Stimulated activated CD8-positive, alpha-beta memory T cell treated with anti-CD3 and anti-CD28 coated beads, Interleukin-4, amount 100 ng/mL, for 1 hour (primary cell): ENCODE data around the gene LPCAT2.

Experiments
- DNase-seq, 2 donors: peaks; one replicate each; pipeline ENCODE4 v3.0.0-alpha.2; 2020; ENCODE audit warnings: low read depth in 2 of 2, low spot score in 1 of 2

LPCAT2 gene

DNA sequence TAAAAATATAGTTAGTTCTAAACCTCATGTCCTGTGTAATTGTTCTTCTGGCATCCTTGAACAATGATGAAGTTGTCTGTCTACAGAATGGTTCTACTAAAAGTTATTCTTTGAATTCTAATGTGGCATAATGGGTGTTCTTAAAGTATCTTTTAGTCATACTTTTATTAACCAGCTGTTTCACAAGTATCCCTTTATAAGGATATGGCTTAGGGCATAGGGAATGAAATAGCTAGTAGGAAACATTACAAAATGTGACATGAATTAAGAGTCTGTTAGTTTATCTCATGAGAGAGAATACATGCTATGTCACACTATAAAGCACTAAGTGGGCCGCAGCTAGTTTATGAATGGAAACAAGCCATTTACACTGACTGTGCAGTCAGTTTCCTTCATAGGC, 31.3 kb downstream of the LPCAT2 start:
- DNase-seq = no peak

DNA sequence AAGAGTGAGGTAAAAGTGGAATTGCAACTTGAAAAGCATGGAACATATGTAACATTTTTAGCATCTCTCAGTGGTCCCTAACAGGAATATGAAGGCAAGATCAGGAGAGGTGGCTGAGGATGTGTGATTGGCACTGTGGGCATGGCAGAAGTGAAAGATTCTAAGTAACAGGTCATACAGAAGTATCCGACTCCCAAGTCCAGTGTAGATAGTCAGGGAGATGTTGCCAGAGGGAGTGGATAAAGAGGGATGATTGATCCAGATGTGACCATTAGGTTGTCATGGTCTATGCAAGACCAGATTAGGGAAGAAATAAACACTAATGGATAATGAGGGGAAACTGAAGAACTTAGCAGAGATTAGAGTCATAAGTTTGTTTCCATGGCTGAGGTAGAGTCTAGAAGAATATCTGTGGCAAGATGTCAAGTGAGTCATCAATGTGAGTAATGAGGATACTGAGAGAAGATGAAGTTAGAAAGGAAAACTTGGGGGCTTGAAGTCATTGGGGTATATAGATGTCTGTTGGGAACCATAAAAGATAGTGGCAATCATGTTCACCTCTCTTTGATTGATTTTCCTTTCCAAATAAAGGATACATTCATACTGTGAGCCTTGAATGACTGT, 33.7 kb downstream of the LPCAT2 start:
- no peak for DNase-seq

DNA sequence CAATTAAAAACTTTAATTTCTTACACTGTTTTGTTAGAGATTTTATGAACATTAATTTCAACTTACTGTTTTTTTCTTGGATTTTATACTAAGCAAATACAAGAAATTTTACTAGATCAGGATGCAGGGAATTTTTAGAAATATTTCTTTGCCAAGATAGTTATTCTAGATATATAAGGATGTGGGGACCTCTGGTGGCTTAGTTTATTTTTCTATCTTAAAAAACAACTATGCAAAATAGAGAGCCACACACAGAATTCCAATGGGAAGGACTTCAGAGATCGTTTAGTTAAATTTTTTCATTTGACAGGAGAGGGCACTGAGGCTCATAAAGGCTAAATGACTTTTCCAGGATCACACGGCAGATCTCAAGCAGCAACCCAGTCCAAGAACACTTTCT, 34.6 kb downstream of the LPCAT2 start:
- DNase-seq = no peak

DNA sequence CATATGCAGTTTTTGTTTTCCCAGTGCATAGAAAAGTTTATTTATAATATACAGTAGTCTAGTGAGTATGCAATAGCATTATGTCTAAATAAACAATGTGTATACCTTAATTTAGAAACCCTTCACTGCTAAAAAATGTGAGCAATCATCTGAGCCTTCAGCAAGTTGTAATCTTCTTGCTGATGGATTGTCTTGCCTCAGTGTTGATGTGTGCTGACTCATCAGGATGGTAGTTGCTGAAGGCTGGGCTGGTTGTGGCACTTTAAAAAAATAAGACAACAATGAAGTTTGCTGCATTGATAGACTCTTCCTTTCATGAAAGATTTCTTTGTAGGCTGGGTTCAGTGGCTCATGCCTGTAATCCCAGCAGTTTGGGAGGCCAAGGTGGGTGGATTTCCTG, 43.7 kb downstream of the LPCAT2 start:
- no peak for DNase-seq

DNA sequence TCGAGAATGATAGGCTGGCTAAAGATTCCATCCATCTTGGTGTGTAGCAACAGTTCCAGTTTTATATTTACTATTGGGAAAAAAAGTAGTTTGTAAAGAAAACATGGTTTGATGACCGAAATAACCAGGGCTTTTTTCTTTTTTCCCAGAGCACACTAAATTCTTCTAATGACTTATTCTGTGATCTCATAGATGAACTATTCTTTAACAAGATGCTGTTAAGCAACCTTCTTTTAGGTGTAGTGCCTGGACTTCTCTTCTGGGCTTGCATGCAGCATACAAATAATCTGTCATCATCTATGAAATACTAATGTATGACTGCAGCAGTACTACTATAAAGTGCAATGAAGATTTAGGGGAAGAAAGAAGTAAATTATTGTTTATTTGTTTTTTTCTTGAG, 46.6 kb downstream of the LPCAT2 start:
- DNase-seq = no peak

DNA sequence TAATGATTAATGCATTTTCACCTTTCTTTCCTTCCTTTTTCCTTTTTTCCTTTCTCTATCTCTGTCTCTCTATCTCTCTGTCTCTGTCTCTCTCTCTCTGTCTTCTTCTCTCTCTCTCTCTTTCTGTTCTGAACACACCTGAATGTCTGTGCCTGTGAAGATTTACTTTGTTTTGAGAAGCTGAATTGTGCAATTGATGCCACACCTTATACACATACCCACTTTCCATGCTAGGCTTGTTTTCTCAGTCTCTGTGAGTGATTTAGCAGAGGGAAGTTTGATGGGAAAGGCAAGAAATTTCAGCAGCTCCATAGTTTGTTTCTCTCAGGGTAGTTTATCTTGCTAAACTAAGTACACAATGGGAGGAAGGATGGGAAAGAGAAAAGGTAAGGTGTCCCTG, 48.3 kb downstream of the LPCAT2 start:
- no peak for DNase-seq

DNA sequence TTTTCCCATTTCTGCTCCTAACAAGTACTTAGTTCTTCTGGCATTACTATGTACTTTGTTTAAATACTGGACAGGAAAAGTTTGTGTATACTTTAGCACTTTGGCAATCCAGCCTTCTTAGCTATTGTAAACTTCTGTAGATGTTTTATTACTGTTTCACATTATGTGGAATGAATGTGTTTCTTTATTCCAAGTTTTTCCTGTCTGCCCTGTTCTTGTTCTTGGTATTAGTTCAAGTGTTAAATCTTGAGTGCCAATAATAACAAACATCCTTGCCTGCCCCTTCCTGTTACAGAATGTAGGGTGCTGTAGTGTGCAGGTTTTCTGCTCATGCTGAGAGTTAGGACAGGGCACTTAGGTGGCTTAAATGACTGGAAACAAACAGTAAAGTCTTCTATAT, 50.4 kb downstream of the LPCAT2 start:
- no peak for DNase-seq

DNA sequence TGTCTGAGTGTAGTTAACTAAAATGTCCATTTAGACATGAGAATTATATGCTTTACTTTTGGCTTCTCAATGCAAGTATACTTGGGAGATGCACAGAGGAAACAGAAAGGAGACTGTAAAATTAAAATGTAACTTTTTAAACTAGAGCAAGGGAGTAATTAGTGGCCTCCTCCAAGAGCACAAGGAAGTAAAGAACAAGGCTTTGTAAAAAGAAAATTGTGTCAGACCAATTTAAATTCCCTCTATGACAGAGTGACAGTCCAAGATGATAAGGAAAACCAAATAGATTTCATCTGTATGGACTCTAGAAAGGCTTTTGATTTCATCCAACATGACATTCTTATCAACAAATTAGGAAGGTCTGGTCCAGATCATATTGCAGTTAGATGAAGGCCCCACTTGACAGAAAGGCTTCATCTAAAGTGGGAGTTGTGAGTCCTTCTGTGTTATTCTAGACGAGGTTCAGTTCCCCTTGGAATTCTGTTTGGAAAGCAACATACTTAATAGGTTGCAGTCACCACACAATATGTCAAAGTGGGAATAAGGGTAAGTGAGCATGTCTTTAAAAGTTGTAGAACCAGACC, 51.2 kb downstream of the LPCAT2 start:
- no peak for DNase-seq

DNA sequence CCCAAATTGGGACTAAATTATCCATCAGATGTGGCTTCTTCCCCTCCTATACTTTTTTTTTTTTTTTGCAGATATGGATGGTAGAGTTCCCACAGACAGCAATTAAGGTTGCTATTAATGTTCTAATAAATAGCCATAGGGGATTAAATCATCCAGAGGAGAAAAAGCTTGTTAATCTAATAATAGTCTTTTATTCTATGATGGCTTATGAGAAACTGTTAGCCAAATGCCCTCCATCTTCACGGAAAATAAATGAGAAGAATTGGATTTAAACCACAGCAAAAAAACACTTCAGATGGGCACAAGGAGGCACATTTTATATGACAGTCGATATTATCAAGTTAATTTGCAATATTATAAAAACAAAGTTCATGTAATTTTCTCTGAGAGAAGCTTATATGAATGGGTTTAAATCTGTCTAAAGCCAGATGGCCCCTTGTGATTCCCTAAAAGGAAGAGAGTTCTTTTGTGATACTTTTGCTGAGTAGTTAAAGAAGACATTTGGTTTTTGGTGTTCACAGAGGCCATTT, 52.5 kb downstream of the LPCAT2 start:
- no peak for DNase-seq

DNA sequence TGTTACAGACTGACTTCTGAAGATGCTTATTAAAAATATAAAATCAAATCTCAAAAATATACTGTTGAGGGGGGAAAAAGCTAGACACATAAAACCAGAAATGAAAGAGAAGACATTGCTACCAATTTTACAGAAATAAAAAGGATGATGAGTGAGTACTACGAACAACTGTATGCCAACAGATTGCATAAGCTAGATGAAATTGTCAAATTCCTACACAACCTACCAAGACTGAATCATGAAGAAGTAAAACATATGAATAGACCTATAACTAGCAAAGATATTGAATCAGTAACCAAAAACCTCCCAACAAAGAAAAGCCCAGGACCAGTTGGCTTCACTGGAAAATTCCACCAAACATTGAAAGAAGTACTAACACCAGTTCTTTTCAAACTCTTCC, 54.1 kb downstream of the LPCAT2 start:
- DNase-seq = no peak

DNA sequence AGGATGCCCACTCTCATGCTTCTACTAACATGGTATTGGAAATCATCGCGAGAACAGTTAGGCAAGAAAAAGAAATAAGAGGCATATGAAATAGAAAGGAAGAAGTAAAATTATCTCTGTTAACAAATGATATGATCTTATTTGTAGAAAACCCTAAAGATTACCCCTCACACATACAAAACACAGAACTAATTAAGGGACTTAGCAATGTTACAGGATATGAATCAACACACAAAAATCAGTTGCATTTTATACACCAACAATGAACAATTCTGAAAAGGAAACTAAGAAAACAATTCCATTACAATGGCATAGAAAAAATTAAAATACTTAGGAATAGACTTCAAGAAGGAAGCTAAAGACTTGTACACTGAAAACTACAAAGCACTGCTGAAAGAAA, 54.9 kb downstream of the LPCAT2 start:
- no peak for DNase-seq

DNA sequence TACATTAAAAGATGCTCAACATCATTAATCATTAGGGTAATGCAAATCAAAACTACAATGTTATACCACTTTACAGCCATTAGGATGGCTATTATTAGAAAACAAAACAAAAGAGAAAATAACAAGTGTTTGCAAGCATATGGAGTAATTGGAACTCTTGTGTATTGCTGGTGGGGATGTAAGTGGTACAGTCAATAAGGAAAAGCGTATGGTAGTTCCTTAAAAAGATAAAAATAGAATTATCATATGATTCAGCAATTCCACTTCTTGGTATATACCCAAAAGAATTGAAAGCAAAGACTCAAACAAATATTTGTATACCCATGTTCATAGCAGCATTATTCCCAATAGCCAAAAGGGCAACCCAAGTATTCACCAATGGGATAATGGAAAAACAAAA, 56.2 kb downstream of the LPCAT2 start:
- no peak for DNase-seq

DNA sequence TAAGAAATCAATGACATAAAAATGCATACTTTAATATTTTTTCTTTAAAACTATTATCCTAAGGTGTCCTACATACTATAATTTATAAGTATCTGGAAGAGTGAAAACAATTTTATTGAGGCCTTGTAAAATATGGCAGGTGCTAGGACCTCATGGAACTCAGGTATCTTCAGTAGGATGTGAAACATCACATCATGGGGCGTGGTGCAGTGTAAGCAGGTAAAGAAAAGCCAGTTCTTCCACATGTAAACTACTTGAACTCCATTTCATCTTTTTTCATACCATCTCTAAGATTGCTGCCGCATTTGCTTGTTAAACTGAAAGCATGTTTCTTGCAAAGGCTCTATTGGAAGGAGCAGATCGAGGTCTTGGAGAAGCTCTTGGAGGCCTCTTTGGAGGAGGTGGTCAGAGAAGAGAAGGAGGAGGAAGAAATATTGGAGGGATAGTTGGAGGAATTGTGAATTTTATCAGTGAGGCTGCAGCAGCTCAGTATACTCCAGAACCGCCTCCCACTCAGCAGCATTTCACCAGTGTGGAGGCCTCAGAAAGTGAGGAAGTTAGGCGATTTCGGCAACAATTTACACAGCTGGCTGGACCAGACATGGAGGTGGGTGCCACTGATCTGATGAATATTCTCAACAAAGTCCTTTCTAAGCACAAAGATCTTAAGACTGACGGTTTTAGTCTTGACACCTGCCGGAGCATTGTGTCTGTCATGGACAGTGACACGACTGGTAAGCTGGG, 57.7 kb downstream of the LPCAT2 start, which contains the start of gene CAPNS2:
Gene CAPNS2, plus strand, starts transcription at position 253 of the 744 bp plus-strand sequence. Its CDS starts 73 bp downstream, at position 326.
- DNase-seq = no peak

DNA sequence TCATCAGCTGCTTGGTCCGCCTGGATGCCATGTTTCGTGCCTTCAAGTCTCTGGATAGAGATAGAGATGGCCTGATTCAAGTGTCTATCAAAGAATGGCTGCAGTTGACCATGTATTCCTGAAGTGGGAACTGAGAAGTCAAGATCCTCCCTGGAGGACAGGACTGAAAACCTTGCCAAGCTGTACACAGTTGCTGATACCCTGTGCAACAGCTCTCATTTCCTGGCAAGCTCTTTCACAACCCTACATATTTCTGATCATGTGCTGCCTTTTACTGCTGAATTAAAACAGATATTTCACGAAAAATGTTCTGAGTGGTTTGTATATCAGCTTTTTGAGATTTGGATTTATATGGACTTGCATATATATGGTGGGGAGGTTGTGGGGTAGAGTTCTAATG, 58.5 kb downstream of the LPCAT2 start:
- DNase-seq = no peak

DNA sequence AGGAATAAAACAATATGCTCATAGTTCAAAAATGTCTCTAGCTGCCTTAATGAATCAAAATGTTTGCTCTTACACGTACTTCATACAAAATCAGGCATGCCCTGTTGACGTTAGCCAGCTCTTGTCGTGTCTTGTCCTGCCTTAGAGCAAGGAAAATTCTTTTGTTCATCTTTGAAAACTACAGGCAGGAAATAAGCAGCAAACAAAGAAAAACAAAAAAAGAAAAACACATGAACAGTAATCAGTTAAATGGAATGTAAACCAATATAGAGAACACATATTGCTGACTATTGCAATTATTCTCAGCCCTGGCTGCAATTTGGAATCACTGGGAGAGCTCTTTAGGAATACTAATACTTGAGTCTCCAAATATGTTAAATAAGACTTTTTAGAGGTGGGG, 59.3 kb downstream of the LPCAT2 start:
- DNase-seq = no peak

DNA sequence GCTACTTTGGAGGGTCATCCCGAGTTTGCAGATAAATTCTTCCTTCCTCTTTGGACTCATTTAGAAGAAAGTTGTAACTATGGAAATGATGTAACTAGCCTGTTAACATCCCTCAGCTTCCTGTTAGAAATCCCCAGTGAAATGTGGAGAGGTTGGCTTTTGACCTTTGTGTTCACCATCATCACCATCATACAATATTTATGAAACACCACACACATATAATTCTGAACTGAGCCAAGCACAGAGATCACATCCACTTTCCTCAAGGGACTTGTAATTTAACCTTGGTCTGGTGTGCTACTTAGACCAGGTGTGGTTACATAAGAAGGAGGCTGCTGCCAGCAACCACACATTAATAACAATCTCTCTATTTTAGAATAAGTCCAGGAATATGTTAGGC, 60.2 kb downstream of the LPCAT2 start:
- DNase-seq = no peak

DNA sequence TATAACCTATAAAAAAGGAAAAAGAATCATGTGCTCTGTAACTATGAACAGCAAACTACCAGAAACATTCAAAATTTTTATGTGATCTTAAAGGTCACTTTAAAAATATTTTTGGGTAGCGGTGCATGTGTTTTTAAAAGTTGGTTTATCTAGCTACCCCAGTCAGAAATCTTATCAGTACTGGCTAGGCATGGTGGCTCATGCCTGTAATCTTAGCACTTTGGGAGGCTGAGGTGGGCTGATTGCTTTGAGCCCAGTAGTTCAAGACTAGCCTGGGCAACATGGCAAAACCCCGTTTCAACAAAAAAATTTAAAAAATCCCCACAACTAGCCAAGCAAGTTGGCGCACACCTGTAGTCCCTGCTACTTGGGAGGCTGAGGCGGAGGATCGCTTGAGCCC, 61.3 kb downstream of the LPCAT2 start:
- DNase-seq = no peak

DNA sequence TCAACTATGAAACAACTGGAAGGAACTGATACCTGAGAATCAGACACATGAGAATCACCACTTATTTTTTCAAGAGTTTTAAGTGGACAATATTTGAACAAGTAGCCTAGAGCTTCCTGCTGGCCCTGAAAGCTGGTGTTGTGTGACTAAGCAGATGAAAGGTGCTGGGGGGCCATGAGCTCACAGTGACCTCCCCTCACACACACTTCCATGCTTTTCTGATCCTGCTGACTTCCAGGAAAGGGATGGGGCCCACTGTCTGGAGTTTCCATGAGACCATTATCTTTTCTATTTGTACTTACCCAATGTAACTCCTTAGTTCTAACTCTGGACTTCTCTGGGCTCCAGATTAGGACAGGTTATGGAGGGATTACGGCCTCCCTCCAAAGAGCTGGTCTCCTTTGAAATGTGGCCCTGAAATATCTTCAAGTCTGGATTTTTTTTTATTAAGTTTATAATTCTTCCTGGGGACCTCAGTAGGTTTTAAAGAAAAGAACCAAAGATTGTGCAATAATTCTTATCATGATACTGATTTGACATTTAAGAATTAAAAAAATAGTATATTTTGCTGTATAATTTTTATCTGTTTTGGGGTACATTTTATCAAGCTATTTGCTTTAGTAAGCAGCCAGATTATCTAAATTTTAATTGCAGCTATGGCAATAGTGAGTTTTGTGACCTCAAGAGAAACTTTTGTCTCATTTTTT, 62.5 kb downstream of the LPCAT2 start:
- no peak for DNase-seq

DNA sequence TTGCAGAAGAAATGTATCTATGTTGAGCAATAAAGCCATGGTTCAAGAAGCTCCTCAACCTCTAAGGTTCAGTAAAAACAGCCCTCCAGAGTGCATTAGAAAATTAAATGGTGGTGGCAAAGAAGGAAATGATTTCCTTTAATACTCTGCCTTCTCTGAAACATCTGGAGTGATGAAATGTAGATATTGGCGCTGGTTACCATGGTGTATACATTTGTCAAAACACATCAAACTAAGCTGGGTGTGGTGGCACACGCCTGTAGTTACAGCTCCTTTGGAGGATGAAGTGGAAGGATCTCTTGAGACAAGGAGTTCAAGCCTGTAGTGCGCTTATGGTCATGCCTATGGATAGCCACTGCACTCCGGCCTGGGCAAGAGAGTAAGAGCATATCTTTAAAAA, 63.6 kb downstream of the LPCAT2 start:
- DNase-seq = no peak

DNA sequence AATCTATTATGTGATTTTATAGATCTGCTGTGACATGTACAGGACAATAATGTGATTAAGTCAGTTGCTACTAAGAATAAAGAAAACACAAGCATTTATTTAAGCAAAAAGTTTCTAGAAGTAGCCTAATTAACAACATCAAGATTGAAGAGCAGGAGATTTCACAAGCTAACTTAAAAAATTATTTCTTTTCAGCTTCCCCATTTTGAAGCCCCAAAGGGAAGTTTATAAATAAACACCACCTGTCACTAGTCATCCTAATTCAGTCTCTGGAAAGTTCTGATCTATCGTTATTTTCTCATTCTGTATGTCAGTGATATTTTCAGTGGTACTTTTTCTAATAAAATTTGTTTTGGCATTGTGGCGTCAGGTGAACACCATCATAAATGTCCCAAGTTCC, 65.9 kb downstream of the LPCAT2 start:
- DNase-seq = no peak

DNA sequence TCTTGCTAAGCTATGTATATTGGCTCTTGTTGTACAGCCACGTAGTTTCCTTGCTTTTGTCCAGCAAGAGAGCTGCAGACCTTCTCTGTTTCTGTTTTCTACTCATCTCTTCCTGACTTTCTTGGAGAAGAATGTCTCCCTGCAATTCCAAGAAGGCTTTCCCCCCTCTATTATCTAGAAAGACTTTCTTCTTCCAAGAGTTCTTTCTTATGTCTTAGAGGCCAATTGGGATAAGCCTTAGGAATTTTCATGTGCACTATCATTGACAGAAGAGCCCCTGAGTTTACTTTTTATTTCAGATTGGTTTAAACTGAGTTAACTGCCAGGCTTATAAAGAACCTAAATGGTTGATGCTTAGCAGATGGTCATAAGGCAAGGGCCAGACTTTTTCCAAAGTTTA, 66.6 kb downstream of the LPCAT2 start:
- no peak for DNase-seq

DNA sequence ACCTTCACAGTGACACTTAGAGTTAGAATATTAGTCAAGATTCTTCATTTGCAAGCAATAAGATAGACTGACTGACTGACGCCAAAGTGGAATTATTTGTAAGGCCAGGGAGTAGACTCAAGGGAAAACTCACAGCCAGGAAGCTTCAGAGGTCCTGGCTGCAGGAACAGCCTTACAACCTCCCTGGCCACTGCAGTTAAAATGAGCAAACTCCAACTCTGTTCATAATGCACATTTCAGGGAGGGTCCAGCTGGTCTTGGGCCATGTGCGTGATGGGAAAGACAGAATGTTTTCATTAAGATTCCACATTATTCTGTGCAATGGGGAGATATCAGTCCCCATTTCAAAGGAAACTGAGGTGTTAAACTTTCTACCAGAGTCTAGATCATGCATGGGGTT, 67.5 kb downstream of the LPCAT2 start:
- no peak for DNase-seq
